Endothelial cell of umbilical vein (primary cell): Measurements from ENCODE around the gene MEGF10.

Experiments
- EZH2 ChIP-seq: IDR thresholded peaks from 2 replicates; pipeline ENCODE4 v1.6.1; 2012; ENCODE audit warnings: borderline replicate concordance, low read depth, mild to moderate bottlenecking, moderate library complexity, low read length, inconsistent platforms; ENCODE audit not compliant: severe bottlenecking
- GATA2 ChIP-seq: IDR thresholded peaks from 2 replicates; pipeline ENCODE4 v1.7.0; 2011; ENCODE audit warnings: low read depth, mild to moderate bottlenecking, moderate library complexity, mixed read lengths, low read length; ENCODE audit not compliant: insufficient read length, insufficient read depth
- POLR2A ChIP-seq: IDR thresholded peaks from 2 replicates; pipeline ENCODE4 v1.6.1; 2012; ENCODE audit warnings: low read depth, mild to moderate bottlenecking, control low read depth, low read length
- TF ChIP-seq, protein P1 (sequence below), 2 donors: IDR thresholded peaks; 1 replicate in 1 of 2; 2 replicates in 1 of 2; pipeline ENCODE4 v1.5.1; 2011; ENCODE audit warnings: low read length in 2 of 2, mild to moderate bottlenecking in 2 of 2, moderate library complexity in 2 of 2, control low read depth in 1 of 2, inconsistent platforms in 1 of 2, low read depth in 1 of 2; ENCODE audit not compliant: insufficient read depth in 1 of 2; ENCODE audit errors: extremely low read depth in 1 of 2

DNA sequence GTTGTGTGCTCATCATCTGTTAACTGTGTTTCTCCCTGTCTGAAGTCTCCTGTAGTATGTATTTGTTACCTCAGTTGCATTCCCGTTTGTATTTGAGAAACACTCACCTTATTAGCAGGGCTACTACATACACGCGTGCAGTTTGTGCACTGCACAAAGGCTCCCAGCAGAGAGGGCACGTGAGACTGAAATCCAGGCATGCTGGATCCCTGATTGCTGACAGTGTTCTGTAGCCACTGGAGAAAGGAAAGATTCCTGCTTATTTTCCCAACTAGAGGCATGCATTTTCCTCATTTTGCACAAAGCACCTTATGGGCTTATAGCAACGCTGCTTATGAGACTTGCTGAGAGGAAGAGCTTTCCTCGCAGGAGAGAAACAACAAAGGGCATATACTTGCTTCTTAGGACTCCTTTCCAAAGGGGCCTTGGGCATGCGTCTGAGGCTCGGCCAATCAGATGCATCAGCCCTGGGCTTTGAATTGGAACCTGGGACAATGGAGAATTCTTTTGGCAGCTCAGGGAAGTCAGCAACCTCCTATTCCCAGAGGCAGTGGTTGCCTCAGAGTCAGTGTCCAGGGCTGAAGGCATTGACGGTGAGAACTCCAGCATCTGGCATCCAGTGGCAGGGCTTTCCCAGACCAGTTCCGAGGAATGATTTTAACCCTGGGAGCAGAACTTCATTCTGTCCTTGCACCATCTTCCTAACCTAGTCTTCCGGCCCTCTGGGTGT, 9.9 kb upstream of the MEGF10 start:
- TF ChIP-seq GATA2 = no peak
- TF ChIP-seq POLR2A = no peak
- TF ChIP-seq, protein P1, sequence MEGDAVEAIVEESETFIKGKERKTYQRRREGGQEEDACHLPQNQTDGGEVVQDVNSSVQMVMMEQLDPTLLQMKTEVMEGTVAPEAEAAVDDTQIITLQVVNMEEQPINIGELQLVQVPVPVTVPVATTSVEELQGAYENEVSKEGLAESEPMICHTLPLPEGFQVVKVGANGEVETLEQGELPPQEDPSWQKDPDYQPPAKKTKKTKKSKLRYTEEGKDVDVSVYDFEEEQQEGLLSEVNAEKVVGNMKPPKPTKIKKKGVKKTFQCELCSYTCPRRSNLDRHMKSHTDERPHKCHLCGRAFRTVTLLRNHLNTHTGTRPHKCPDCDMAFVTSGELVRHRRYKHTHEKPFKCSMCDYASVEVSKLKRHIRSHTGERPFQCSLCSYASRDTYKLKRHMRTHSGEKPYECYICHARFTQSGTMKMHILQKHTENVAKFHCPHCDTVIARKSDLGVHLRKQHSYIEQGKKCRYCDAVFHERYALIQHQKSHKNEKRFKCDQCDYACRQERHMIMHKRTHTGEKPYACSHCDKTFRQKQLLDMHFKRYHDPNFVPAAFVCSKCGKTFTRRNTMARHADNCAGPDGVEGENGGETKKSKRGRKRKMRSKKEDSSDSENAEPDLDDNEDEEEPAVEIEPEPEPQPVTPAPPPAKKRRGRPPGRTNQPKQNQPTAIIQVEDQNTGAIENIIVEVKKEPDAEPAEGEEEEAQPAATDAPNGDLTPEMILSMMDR (IDR thresholded peaks at IDR 0.05; ENCODE audit: extremely low read depth in 1 of 2, insufficient read depth in 1 of 2, low read depth in 1 of 2, low read length in 2 of 2) = no peak
- TF ChIP-seq EZH2 = no peak
